ENCODE measurements around the gene MAGEF1.
A peak's percentile ranks its signal among the peaks of the same experiment; 100 is the strongest.

The MAGEF1 gene

GRCh38 chr3:184711493-184712247, at the start of gene MAGEF1:
MAGEF1 (minus strand) TSS chr3:184712064; CDS start chr3:184711821, 243 bp downstream.
- Histone ChIP-seq H3K9ac (ENCODE audit: low read depth, low read length) (peak within 1 kb of the TSS; percentile 98), H3K4me1 (ENCODE audit: control insufficient read depth, insufficient read depth, low read length) (peaks cover 3% of the 10 kb centered on the region), H3K36me3 (ENCODE audit: control insufficient read depth, insufficient read depth, low read length) (peaks cover 3% of the 10 kb centered on the region), H3K4me3 (ENCODE audit: low read depth, low read length) (peak within 1 kb of the TSS; percentile 96), H3K9me3 (ENCODE audit: control insufficient read depth, insufficient read depth, low read length) (no peaks in the 10 kb centered on the region), H3K27me3 (ENCODE audit: control insufficient read depth, insufficient read depth, low read length) (no peaks in the 10 kb centered on the region)

DNA sequence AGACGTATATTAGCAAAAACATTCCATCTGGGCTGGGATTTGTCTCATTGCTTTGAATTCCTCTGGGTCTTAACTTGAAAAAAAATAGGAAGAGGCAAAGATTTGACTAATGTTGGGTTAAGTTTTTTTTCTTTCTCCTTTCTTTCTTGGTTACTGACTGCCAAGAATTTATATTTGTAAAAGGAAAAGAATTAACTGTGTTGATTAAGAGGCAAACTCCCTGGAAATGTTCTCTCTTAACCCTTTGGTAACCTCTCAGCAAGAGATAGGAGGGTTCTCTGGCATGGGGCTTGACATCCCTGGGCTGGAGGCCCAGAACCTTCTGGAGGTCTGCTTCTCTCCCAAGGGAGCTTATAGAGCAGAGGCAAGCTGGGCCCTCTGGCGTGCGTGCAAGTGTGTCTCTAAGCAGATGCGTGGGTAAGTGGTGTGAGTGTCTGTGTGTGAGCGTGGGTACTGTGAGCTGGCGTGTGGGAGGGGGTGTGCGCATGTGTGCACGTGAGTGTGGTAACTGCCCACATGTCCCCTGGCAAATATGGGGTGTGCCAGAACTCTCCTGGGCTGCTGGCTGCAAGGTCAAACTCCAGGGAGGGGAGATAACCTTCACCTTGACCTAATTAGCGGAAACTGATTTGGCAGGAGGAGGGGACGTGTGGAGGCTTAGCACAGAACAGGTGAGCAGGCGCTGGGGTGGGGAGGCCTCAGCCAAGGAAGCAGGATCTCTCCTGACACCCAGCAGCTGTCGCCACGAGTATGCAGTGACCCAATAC, 49.4 kb upstream of the MAGEF1 start:
- no peak overlapping the region for H3K4me3 ChIP-seq (ENCODE audit: low read depth, low read length)
- H3K9me3 ChIP-seq (ENCODE audit: control insufficient read depth, insufficient read depth, low read length): no peaks in the 10 kb centered on the region
- no peaks in the 10 kb centered on the region for H3K27me3 ChIP-seq (ENCODE audit: control insufficient read depth, insufficient read depth, low read length)
- H3K9ac ChIP-seq (ENCODE audit: low read depth, low read length): no peak overlapping the region
- H3K4me1 ChIP-seq (ENCODE audit: control insufficient read depth, insufficient read depth, low read length): peaks cover 12% of the 10 kb centered on the region
- no peaks in the 10 kb centered on the region for H3K36me3 ChIP-seq (ENCODE audit: control insufficient read depth, insufficient read depth, low read length)

DNA sequence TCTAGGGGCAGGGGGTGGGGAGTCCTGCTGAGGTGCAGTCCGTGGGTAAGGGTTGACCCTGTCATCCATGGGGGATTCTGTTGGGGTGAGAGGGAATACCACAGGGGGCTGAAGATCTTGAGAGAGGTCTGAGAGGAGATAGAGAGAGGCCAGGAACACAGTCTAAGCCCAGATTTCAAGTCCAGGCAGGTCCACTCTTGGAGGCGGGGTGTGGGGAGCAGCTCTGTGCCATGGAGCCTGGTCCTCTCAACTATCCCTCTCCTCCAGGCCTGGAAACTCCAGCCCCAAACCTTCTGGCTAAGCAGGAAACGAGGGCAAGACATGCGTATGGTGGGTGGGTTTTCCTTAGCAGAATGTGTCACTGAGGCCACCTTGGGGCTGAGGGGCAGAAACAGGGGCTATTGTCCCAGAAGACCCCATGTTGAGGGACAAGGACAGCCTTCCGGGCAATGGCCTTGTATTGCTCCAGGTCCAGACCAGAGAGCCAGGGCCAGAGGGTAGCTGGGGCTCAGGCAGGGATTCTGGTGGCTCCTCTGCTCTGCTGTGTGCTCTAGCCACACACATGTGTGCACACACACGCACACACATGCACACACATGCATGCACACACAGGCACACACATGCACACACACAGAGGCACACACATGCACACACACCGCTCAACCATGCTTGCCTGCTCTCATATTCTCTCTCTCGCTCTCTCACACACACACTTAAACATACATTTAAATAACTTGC, 48.6 kb upstream of the MAGEF1 start:
- no peak overlapping the region for H3K4me3 ChIP-seq (ENCODE audit: low read depth, low read length)
- no peaks in the 10 kb centered on the region for H3K9me3 ChIP-seq (ENCODE audit: control insufficient read depth, insufficient read depth, low read length)
- H3K27me3 ChIP-seq (ENCODE audit: control insufficient read depth, insufficient read depth, low read length): no peaks in the 10 kb centered on the region
- H3K4me1 ChIP-seq (ENCODE audit: control insufficient read depth, insufficient read depth, low read length): peaks cover 17% of the 10 kb centered on the region
- H3K9ac ChIP-seq (ENCODE audit: low read depth, low read length): no peak overlapping the region
- H3K36me3 ChIP-seq (ENCODE audit: control insufficient read depth, insufficient read depth, low read length): no peaks in the 10 kb centered on the region

GRCh38 chr3:184759666-184760200, 47.9 kb upstream of the MAGEF1 start:
- H3K9me3 ChIP-seq (ENCODE audit: control insufficient read depth, insufficient read depth, low read length): no peaks in the 10 kb centered on the region
- H3K4me3 ChIP-seq (ENCODE audit: low read depth, low read length): no peak overlapping the region
- no peak overlapping the region for H3K9ac ChIP-seq (ENCODE audit: low read depth, low read length)
- no peaks in the 10 kb centered on the region for H3K27me3 ChIP-seq (ENCODE audit: control insufficient read depth, insufficient read depth, low read length)
- no peaks in the 10 kb centered on the region for H3K36me3 ChIP-seq (ENCODE audit: control insufficient read depth, insufficient read depth, low read length)
- peaks cover 17% of the 10 kb centered on the region for H3K4me1 ChIP-seq (ENCODE audit: control insufficient read depth, insufficient read depth, low read length)

- Histone ChIP-seq H3K27me3 (ENCODE audit: control insufficient read depth, insufficient read depth, low read length) (no peaks in the 10 kb centered on the region), H3K4me3 (ENCODE audit: low read depth, low read length) (no peak overlapping the region), H3K36me3 (ENCODE audit: control insufficient read depth, insufficient read depth, low read length) (no peaks in the 10 kb centered on the region), H3K4me1 (ENCODE audit: control insufficient read depth, insufficient read depth, low read length) (peaks cover 17% of the 10 kb centered on the region), H3K9me3 (ENCODE audit: control insufficient read depth, insufficient read depth, low read length) (no peaks in the 10 kb centered on the region), H3K9ac (ENCODE audit: low read depth, low read length) (no peak overlapping the region)
Observed at GRCh38 chr3:184758056-184758455, 46.2 kb upstream of the MAGEF1 start.

- no peaks in the 10 kb centered on the region for H3K27me3 ChIP-seq (ENCODE audit: control insufficient read depth, insufficient read depth, low read length)
- no peaks in the 10 kb centered on the region for H3K9me3 ChIP-seq (ENCODE audit: control insufficient read depth, insufficient read depth, low read length)
- H3K4me3 ChIP-seq (ENCODE audit: low read depth, low read length): no peak overlapping the region
- H3K9ac ChIP-seq (ENCODE audit: low read depth, low read length): no peak overlapping the region
- H3K36me3 ChIP-seq (ENCODE audit: control insufficient read depth, insufficient read depth, low read length): no peaks in the 10 kb centered on the region
- H3K4me1 ChIP-seq (ENCODE audit: control insufficient read depth, insufficient read depth, low read length): peaks cover 17% of the 10 kb centered on the region
Observed at GRCh38 chr3:184757022-184757651, 45.3 kb upstream of the MAGEF1 start.

DNA sequence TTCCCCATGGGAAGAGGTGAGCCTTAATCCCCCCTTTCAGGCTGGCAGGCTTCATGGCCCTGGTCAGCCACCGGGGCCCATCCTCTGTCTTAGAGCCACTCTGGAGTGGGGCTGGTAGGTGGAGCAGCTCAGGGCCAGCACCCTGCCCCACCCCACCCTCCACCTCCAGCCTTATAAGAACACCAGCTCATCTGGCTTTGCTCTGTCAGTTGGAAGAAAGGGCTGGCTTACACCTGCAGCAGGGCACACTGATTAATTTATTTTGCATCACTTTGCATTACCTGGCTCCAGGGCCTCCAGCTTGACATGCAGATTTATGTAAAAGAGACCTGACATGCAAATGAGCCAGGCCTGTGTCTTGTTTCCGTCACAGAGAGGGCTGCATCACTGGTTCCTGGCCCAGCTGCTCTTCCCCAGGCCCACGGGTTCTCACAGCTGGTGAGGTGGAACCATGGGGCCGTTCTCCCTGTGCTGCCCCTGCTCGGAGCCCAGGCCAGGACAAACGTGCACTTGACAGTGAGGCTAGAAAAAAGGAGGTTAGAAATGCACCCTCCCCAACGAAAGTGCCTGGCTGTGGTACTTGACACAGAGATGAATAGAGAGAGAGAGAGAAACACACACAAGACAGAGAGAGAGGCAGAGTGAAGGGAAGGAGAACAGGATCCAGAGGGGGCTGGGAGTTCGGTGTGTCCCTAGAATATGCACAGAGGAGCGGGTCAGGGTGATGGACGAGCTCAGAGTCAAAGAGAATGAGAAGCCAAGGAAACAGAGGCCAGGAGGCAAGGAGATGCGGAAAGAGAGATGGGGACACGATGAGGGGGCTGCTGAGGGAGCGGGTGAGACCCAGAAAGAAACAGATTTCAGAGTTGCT, 44.5 kb upstream of the MAGEF1 start:
- no peaks in the 10 kb centered on the region for H3K9me3 ChIP-seq (ENCODE audit: control insufficient read depth, insufficient read depth, low read length)
- H3K9ac ChIP-seq (ENCODE audit: low read depth, low read length): no peak overlapping the region
- no peak overlapping the region for H3K4me3 ChIP-seq (ENCODE audit: low read depth, low read length)
- H3K36me3 ChIP-seq (ENCODE audit: control insufficient read depth, insufficient read depth, low read length): no peaks in the 10 kb centered on the region
- no peaks in the 10 kb centered on the region for H3K27me3 ChIP-seq (ENCODE audit: control insufficient read depth, insufficient read depth, low read length)
- peaks cover 17% of the 10 kb centered on the region for H3K4me1 ChIP-seq (ENCODE audit: control insufficient read depth, insufficient read depth, low read length)

DNA sequence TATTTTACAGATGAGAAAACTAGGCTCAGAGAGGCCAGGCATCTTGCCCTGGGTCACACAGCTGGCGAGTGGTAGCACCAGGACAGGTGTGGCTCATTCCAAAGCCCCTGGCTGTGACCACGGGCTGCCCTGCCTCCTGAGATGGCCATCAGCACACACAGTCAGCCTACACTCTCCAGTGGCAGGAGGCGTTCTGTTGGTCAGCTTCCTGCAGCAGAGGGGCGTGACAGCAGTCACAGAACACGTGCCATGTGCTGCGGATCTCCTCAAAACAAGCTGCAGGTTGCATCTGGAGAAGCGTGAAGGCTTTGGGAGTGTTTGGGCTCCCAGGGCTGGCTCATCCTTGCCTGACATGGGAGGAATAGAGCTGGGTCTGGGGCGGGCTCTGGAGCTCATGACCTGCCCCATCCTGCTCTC, 43.5 kb upstream of the MAGEF1 start:
- Histone ChIP-seq H3K9ac (ENCODE audit: low read depth, low read length) (no peak overlapping the region), H3K9me3 (ENCODE audit: control insufficient read depth, insufficient read depth, low read length) (no peaks in the 10 kb centered on the region), H3K36me3 (ENCODE audit: control insufficient read depth, insufficient read depth, low read length) (no peaks in the 10 kb centered on the region), H3K4me3 (ENCODE audit: low read depth, low read length) (no peak overlapping the region), H3K4me1 (ENCODE audit: control insufficient read depth, insufficient read depth, low read length) (peaks cover 17% of the 10 kb centered on the region), H3K27me3 (ENCODE audit: control insufficient read depth, insufficient read depth, low read length) (no peaks in the 10 kb centered on the region)

DNA sequence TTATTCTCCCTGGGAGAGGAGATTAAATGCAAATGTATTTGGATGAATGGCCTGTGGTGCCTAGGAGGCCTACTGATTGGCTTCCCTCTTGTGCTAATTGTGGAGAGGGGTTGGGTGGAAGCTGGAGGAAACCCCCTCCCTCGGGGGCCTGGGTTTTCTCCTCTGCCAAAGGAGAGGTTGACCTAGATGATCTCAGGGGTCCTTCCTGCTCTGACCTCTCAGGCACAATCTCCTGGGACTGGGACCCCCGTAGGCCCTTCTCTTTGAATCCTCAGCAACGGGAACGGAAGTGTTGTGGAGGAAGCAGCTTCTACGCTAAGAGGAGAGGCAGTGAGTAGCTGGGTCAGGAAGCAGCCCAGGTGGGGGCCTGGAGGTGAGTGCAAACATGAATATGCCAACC, 40.5 kb upstream of the MAGEF1 start:
- H3K36me3 ChIP-seq (ENCODE audit: control insufficient read depth, insufficient read depth, low read length): no peaks in the 10 kb centered on the region
- no peak overlapping the region for H3K4me3 ChIP-seq (ENCODE audit: low read depth, low read length)
- H3K4me1 ChIP-seq (ENCODE audit: control insufficient read depth, insufficient read depth, low read length): peaks cover 19% of the 10 kb centered on the region
- H3K9ac ChIP-seq (ENCODE audit: low read depth, low read length): no peak overlapping the region
- H3K27me3 ChIP-seq (ENCODE audit: control insufficient read depth, insufficient read depth, low read length): peaks cover 2% of the 10 kb centered on the region
- no peaks in the 10 kb centered on the region for H3K9me3 ChIP-seq (ENCODE audit: control insufficient read depth, insufficient read depth, low read length)

DNA sequence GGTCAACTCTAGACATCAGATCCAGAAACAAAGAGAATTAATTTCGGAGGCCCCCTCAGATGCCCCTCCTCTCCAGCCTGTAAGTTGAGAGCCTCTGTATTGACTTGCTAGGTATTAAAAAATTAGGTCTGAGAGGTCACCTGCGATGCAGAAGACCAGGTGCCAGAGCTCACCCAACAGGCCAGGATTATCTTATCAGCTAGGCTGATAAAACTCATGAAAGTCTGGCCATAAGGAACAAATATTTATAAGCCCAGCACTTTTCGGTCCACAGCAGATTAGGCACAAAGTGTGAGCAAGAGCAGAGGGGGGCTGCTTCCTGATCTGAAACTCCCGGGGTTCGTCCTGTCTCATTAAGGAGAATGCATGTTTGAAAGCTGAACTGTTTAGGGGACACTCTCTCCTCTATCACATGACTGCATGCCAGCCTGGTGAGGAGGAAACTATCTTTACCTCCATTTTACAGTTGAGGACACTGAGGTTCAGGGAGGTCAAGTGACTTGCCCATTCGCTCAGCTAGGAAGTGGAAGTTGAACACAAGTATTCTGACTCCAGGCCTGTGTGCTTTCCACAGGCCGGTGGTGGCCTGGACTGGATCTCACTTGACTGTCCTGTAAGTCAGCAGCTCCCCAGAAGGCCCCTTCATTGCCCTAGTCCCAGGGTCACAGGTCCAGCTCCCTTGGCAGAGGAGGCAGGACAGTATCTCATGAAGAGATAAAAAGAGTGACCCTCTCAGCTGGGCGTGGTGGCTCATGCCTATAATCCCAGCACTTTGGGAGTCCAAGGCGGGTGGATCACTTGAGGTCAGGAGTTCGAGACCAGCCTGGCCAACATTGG, 39.6 kb upstream of the MAGEF1 start:
- Histone ChIP-seq H3K36me3 (ENCODE audit: control insufficient read depth, insufficient read depth, low read length) (no peaks in the 10 kb centered on the region), H3K9ac (ENCODE audit: low read depth, low read length) (no peak overlapping the region), H3K4me1 (ENCODE audit: control insufficient read depth, insufficient read depth, low read length) (peaks cover 10% of the 10 kb centered on the region), H3K27me3 (ENCODE audit: control insufficient read depth, insufficient read depth, low read length) (peaks cover 2% of the 10 kb centered on the region), H3K4me3 (ENCODE audit: low read depth, low read length) (no peak overlapping the region), H3K9me3 (ENCODE audit: control insufficient read depth, insufficient read depth, low read length) (no peaks in the 10 kb centered on the region)

All from iPS-15b (cell line).